ENCODE data around the gene TIGD4.

Gene TIGD4

DNA sequence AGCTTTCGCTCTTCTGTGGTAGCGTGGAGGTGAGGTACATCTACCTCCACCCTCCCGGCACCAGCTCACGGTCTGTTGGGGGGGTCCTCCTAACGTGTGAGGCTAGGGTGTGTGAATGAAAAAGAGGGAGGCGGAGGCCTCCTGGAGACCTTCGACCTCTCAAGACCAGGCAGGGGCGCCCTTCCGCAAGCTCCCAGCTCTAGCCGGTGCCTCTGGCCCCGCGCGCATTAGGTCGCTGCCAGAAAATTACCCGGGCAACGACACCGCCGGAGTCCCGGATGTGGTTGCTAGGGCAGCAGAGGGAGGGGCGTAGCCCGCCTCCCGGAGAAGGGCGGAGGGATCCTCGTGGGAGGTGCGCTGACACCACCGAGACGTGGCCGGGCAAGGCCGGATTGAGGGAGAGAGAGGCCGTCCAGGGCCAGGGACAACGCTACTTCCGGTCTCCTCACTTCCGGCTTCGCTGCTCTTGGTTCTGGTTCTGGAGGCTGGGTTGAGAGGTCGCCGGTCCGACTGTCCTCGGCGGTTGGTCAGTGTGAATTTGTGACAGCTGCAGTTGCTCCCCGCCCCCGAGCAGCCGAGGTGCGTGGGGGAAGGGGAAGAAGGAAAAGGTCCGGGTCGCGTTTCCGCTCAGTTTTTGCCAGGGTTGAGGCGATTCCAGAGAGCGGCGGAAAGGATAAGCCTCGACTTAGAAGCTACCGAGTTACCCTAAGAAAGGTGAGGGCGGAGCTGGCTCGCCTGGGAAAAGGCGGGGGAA, at the start of gene TIGD4, which contains the start of gene ARFIP1:
Gene TIGD4, minus strand, starts transcription at position 218 of the 754 bp plus-strand sequence. CDS start 8,726 bp downstream, outside the sequence.
Gene ARFIP1, plus strand, starts transcription at position 442 of the 754 bp plus-strand sequence. CDS start 49,680 bp downstream, outside the sequence.
- H3K36me3 ChIP-seq (ENCODE audit: insufficient read depth, low read length), result no peaks in the 10 kb centered on the region
- H3K9ac ChIP-seq (ENCODE audit: low read depth, low read length), result peak within 1 kb of the TSS; percentile 62
- H3K4me2 ChIP-seq (ENCODE audit: insufficient read depth, low read length), result peak within 1 kb of the TSS; percentile 80
- H3K79me2 ChIP-seq (ENCODE audit: insufficient read depth, low read length), result peaks cover 18% of the 10 kb centered on the region
- no peaks in the 10 kb centered on the region for H4K20me1 ChIP-seq (ENCODE audit: insufficient read depth, low read length)
- peak within 1 kb of the TSS; percentile 76 for H2AFZ ChIP-seq (ENCODE audit: low read depth, low read length)
- DNase-seq (peak; percentile 94), ATAC-seq (ENCODE audit: insufficient read depth, low read depth) (peak; percentile 90)
- no peaks in the 10 kb centered on the region for H3K9me3 ChIP-seq (ENCODE audit: insufficient read depth, low read length, severe bottlenecking)
- H3K4me1 ChIP-seq (ENCODE audit: insufficient read depth, low read length), result peaks cover 48% of the 10 kb centered on the region
- peak within 1 kb of the TSS; percentile 68 for H3K27ac ChIP-seq (ENCODE audit: low read length)
- H3K4me3 ChIP-seq (ENCODE audit: low read depth in 1 of 2, low read length in 2 of 2), result peak within 1 kb of the TSS; percentile 62 to 82
- TF ChIP-seq EZH2 (IDR thresholded peaks at IDR 0.05; ENCODE audit: borderline replicate concordance, low read depth, low read length, severe bottlenecking) (no peak), CTCF (IDR thresholded peaks at IDR 0.05; ENCODE audit: borderline replicate concordance, extremely low read depth, low read length, poor library complexity, severe bottlenecking) (peak; percentile 70)
- peaks cover 25% of the 10 kb centered on the region for H3K27me3 ChIP-seq (ENCODE audit: insufficient read depth, low read length, poor library complexity)

- Histone ChIP-seq H3K4me2 (ENCODE audit: insufficient read depth, low read length) (no peak overlapping the region), H3K36me3 (ENCODE audit: insufficient read depth, low read length) (no peaks in the 10 kb centered on the region; the same call in 1 of the 2 replicates), H2AFZ (ENCODE audit: low read depth, low read length) (no peak overlapping the region), H4K20me1 (ENCODE audit: insufficient read depth, low read length) (no peaks in the 10 kb centered on the region), H3K9ac (ENCODE audit: low read depth, low read length) (no peak overlapping the region), H3K9me3 (ENCODE audit: insufficient read depth, low read length, severe bottlenecking) (no peaks in the 10 kb centered on the region), H3K27ac (ENCODE audit: low read length) (no peak overlapping the region), H3K27me3 (ENCODE audit: insufficient read depth, low read length, poor library complexity) (no peaks in the 10 kb centered on the region), H3K79me2 (ENCODE audit: insufficient read depth, low read length) (no peaks in the 10 kb centered on the region), H3K4me3 (ENCODE audit: low read depth in 1 of 2, low read length in 2 of 2) (no peak overlapping the region), H3K4me1 (ENCODE audit: insufficient read depth, low read length) (no peaks in the 10 kb centered on the region)
- no peak for DNase-seq
- TF ChIP-seq CTCF (IDR thresholded peaks at IDR 0.05; ENCODE audit: borderline replicate concordance, extremely low read depth, low read length, poor library complexity, severe bottlenecking), result no peak
- TF ChIP-seq EZH2 (IDR thresholded peaks at IDR 0.05; ENCODE audit: borderline replicate concordance, low read depth, low read length, severe bottlenecking), result no peak
- ATAC-seq (ENCODE audit: insufficient read depth, low read depth), result no peak
Measured at GRCh38 chr4:152828122-152828521, 48.6 kb upstream of the TIGD4 start.

GRCh38 chr4:152825336-152825735, 45.8 kb upstream of the TIGD4 start:
- H4K20me1 ChIP-seq (ENCODE audit: insufficient read depth, low read length), result no peaks in the 10 kb centered on the region
- DNase-seq (no peak), ATAC-seq (ENCODE audit: insufficient read depth, low read depth) (no peak)
- H3K27me3 ChIP-seq (ENCODE audit: insufficient read depth, low read length, poor library complexity), result no peaks in the 10 kb centered on the region
- H2AFZ ChIP-seq (ENCODE audit: low read depth, low read length), result no peak overlapping the region
- H3K4me3 ChIP-seq (ENCODE audit: low read depth in 1 of 2, low read length in 2 of 2), result no peak overlapping the region
- no peaks in the 10 kb centered on the region for H3K79me2 ChIP-seq (ENCODE audit: insufficient read depth, low read length)
- H3K4me2 ChIP-seq (ENCODE audit: insufficient read depth, low read length), result no peak overlapping the region
- no peaks in the 10 kb centered on the region for H3K4me1 ChIP-seq (ENCODE audit: insufficient read depth, low read length)
- H3K27ac ChIP-seq (ENCODE audit: low read length), result no peak overlapping the region
- H3K9ac ChIP-seq (ENCODE audit: low read depth, low read length), result no peak overlapping the region
- H3K9me3 ChIP-seq (ENCODE audit: insufficient read depth, low read length, severe bottlenecking), result no peaks in the 10 kb centered on the region
- H3K36me3 ChIP-seq (ENCODE audit: insufficient read depth, low read length), result no peaks in the 10 kb centered on the region
- TF ChIP-seq CTCF (IDR thresholded peaks at IDR 0.05; ENCODE audit: borderline replicate concordance, extremely low read depth, low read length, poor library complexity, severe bottlenecking), result no peak
- TF ChIP-seq EZH2 (IDR thresholded peaks at IDR 0.05; ENCODE audit: borderline replicate concordance, low read depth, low read length, severe bottlenecking), result no peak
